ENCODE results near the gene NLRP11. TPM values are rescaled to one million over a fixed set of nuclear protein-coding genes. Genes with fewer than 3 reads are reported as not detected.

NLRP11 gene
- total and polyA plus RNA-seq, 9 of the 15 experiments (the other 6 are each of a cell fraction or from before 2014, with no cell fraction given): 0.07 to 0.29 (median 0.12) TPM; not detected in 1

DNA sequence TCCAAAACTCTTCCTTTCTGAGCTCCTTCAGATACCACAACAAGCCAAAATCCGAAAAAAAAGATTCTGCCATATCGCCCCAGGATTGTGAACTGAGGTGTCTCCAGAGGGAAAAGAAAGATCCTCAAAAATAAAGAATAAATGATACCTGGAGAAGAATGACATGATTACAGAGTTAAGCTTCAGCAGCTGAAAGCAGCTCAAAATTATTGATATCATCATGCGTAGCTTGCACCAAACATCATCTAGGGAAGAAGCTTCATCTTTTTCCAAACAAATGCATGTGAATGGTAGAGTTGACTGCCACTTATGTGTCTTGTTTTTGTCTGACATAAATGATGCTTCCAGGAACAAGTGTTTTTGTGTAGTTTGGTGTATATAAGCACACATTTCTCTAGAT is 93.5 kb downstream of the NLRP11 start, which contains the start of gene NLRP9:
Gene NLRP9, minus strand, starts transcription at position 101 of the 400 bp plus-strand sequence. Its CDS starts 28 bp downstream, at position 73.
- FAIRE-seq: no peak
- H3K4me2 ChIP-seq (ENCODE audit: insufficient read depth, low read length): no peak within 1 kb of the TSS
- no peak within 1 kb of the TSS for H2AFZ ChIP-seq (ENCODE audit: low read depth, low read length)
- BruUV-seq (replicated peaks): no TSS peak
- no peaks in the 10 kb centered on the region for H4K20me1 ChIP-seq (replicated peaks; ENCODE audit: control insufficient read depth, insufficient read depth, low read length)
- no peaks in the 10 kb centered on the region for H3K9me3 ChIP-seq (replicated peaks; ENCODE audit: control insufficient read depth, insufficient read depth, low read depth, low read length)
- no peaks in the 10 kb centered on the region; a peak in 1 of 5 replicates for H3K4me1 ChIP-seq (replicated peaks in 1 of 2; ENCODE audit: control insufficient read depth in 2 of 2, insufficient read depth in 2 of 2, low read length in 2 of 2)
- intact Hi-C loops (cut with micrococcal nuclease) (no loop called here), in situ Hi-C loops (cut with MboI) (no loop called here)
- WGBS (ENCODE audit: insufficient coverage, low coverage, missing lambda C conversion rate): 0% methylated on average over 3 of the region's 3 CpGs
- H3K9me1 ChIP-seq (ENCODE audit: control insufficient read depth, insufficient read depth, low read length): no peaks in the 10 kb centered on the region
- H3K36me3 ChIP-seq (ENCODE audit: control insufficient read depth, insufficient read depth, low read length): no peaks in the 10 kb centered on the region
- H3K4me3 ChIP-seq: no peak within 1 kb of the TSS
- POLR2A ChIA-PET: no interaction called here
- H3K27ac ChIP-seq (ENCODE audit: extremely low read depth, low read depth, low read length): no peak within 1 kb of the TSS
- H3K27me3 ChIP-seq (ENCODE audit: control insufficient read depth in 2 of 2, insufficient read depth in 2 of 2, low read length in 2 of 2): peaks cover 13 to 28% of the 10 kb centered on the region in 2 experiments; a peak in 4 of 5 replicates
- ATAC-seq: no peak
- TF ChIP-seq SIN3B (IDR thresholded peaks at IDR 0.05; ENCODE audit: low read depth): no peak
- no peak for TF ChIP-seq FOXM1 (IDR thresholded peaks at IDR 0.05; ENCODE audit: low read depth)
- TF ChIP-seq FOXM1 (CRISPR knock-in tag; IDR thresholded peaks at IDR 0.05; ENCODE audit: low read depth): no peak
- no peak for TF ChIP-seq MIER1 (IDR thresholded peaks at IDR 0.05; ENCODE audit: low read depth)
- no peak for TF ChIP-seq ZNF124 (CRISPR knock-in tag; IDR thresholded peaks at IDR 0.05)
- no peak for TF ChIP-seq DIDO1 (tag; IDR thresholded peaks at IDR 0.05; ENCODE audit: low read depth)
- TF ChIP-seq PHF8 (IDR thresholded peaks at IDR 0.05; ENCODE audit: borderline replicate concordance, low read length): no peak
- CTCF ChIA-PET (ENCODE audit: low intra/inter-chr PET ratio): no interaction called here
- H3K9ac ChIP-seq (ENCODE audit: insufficient read depth in 1 of 2, low read depth in 2 of 2, low read length in 2 of 2): no peak within 1 kb of the TSS
- H3K79me2 ChIP-seq (ENCODE audit: control insufficient read depth, insufficient read depth, low read length): no peaks in the 10 kb centered on the region
- DNase-seq (ENCODE audit: extremely low read depth in 1 of 4, low spot score in 3 of 4): no peak

Other genes with a start within 250 kb of the NLRP11 start
Only the 7 nearest of the 16 such genes appear.
- not detected in 2 replicates for gene NLRP9, start 93.6 kb downstream of the NLRP11 start, total RNA-seq (2014; rRNA removed)
- not detected in 2 replicates for gene NLRP9, start 93.6 kb downstream of the NLRP11 start, total RNA-seq (2014; rRNA removed; fragmentation: Illumina TruSeq; extraction: Trizol)
- gene NLRP9, start 93.6 kb downstream of the NLRP11 start, total RNA-seq (2015; rRNA removed; fragmentation: Illumina TruSeq; extraction: Trizol): not detected in 2 replicates
- not detected in 2 replicates for gene NLRP9, start 93.6 kb downstream of the NLRP11 start, total RNA-seq (2021)
- gene NLRP9, start 93.6 kb downstream of the NLRP11 start, polyA plus RNA-seq (2011; rRNA removed): not detected in 2 replicates
- not detected in 2 replicates for gene NLRP9, start 93.6 kb downstream of the NLRP11 start, polyA plus RNA-seq (2014; fragmentation: Illumina TruSeq; extraction: Trizol)
- gene NLRP9, start 93.6 kb downstream of the NLRP11 start, polyA plus RNA-seq (2014; fragmentation: Nextera tagmentation; extraction: Ambion mirVana): not detected
- gene NLRP9, start 93.6 kb downstream of the NLRP11 start, polyA plus RNA-seq (2014; rRNA removed): not detected in 2 replicates
- gene RFPL4A, start 72.9 kb downstream of the NLRP11 start, total RNA-seq (2014; rRNA removed): not detected in 2 replicates
- 0.15 TPM in 1 of 2 replicates, not detected in the other for gene RFPL4A, start 72.9 kb downstream of the NLRP11 start, total RNA-seq (2014; rRNA removed; fragmentation: Illumina TruSeq; extraction: Trizol)
- gene RFPL4A, start 72.9 kb downstream of the NLRP11 start, total RNA-seq (2015; rRNA removed; fragmentation: Illumina TruSeq; extraction: Trizol): 0.19 and 0.22 TPM in 2 replicates
- gene RFPL4A, start 72.9 kb downstream of the NLRP11 start, total RNA-seq (2021): 0.16 TPM in 1 of 2 replicates, not detected in the other
- gene RFPL4A, start 72.9 kb downstream of the NLRP11 start, polyA plus RNA-seq (2011; rRNA removed): 0.24 TPM in 1 of 2 replicates, not detected in the other
- 0.32 and 0.40 TPM in 2 replicates for gene RFPL4A, start 72.9 kb downstream of the NLRP11 start, polyA plus RNA-seq (2014; fragmentation: Illumina TruSeq; extraction: Trizol)
- gene RFPL4A, start 72.9 kb downstream of the NLRP11 start, polyA plus RNA-seq (2014; fragmentation: Nextera tagmentation; extraction: Ambion mirVana): 1 to 10 TPM in 1 of 2 experiments, under 1 TPM in 1; 0.92 to 1.1 TPM
- 0.13 and 0.28 TPM in 2 replicates for gene RFPL4A, start 72.9 kb downstream of the NLRP11 start, polyA plus RNA-seq (2014; rRNA removed)
- not detected in 2 replicates for gene RFPL4AL1, start 62.9 kb downstream of the NLRP11 start, total RNA-seq (2014; rRNA removed)
- gene RFPL4AL1, start 62.9 kb downstream of the NLRP11 start, total RNA-seq (2014; rRNA removed; fragmentation: Illumina TruSeq; extraction: Trizol): not detected in 2 replicates
- gene RFPL4AL1, start 62.9 kb downstream of the NLRP11 start, total RNA-seq (2015; rRNA removed; fragmentation: Illumina TruSeq; extraction: Trizol): 0.18 TPM in 1 of 2 replicates, not detected in the other
- not detected in 2 replicates for gene RFPL4AL1, start 62.9 kb downstream of the NLRP11 start, total RNA-seq (2021)
- gene RFPL4AL1, start 62.9 kb downstream of the NLRP11 start, polyA plus RNA-seq (2011; rRNA removed): not detected in 2 replicates
- not detected in 2 replicates for gene RFPL4AL1, start 62.9 kb downstream of the NLRP11 start, polyA plus RNA-seq (2014; fragmentation: Illumina TruSeq; extraction: Trizol)
- under 1 TPM in 1 of 2 experiments, not detected in 1; 0.21 TPM for gene RFPL4AL1, start 62.9 kb downstream of the NLRP11 start, polyA plus RNA-seq (2014; fragmentation: Nextera tagmentation; extraction: Ambion mirVana)
- gene RFPL4AL1, start 62.9 kb downstream of the NLRP11 start, polyA plus RNA-seq (2014; rRNA removed): not detected in 2 replicates
- not detected in 2 replicates for gene NLRP4, start 4.5 kb upstream of the NLRP11 start, total RNA-seq (2014; rRNA removed)
- gene NLRP4, start 4.5 kb upstream of the NLRP11 start, total RNA-seq (2014; rRNA removed; fragmentation: Illumina TruSeq; extraction: Trizol): 0.04 TPM in 1 of 2 replicates, not detected in the other
- 0.14 and 0.30 TPM in 2 replicates for gene NLRP4, start 4.5 kb upstream of the NLRP11 start, total RNA-seq (2015; rRNA removed; fragmentation: Illumina TruSeq; extraction: Trizol)
- not detected in 2 replicates for gene NLRP4, start 4.5 kb upstream of the NLRP11 start, total RNA-seq (2021)
- 0.06 TPM in 1 of 2 replicates, not detected in the other for gene NLRP4, start 4.5 kb upstream of the NLRP11 start, polyA plus RNA-seq (2011; rRNA removed)
- gene NLRP4, start 4.5 kb upstream of the NLRP11 start, polyA plus RNA-seq (2014; fragmentation: Illumina TruSeq; extraction: Trizol): 0.04 TPM in 1 of 2 replicates, not detected in the other
- under 1 TPM in 1 of 2 experiments, not detected in 1; 0.07 TPM for gene NLRP4, start 4.5 kb upstream of the NLRP11 start, polyA plus RNA-seq (2014; fragmentation: Nextera tagmentation; extraction: Ambion mirVana)
- 0.03 and 0.05 TPM in 2 replicates for gene NLRP4, start 4.5 kb upstream of the NLRP11 start, polyA plus RNA-seq (2014; rRNA removed)
- gene NLRP13, start 100.3 kb upstream of the NLRP11 start, total RNA-seq (2014; rRNA removed): not detected in 2 replicates
- not detected in 2 replicates for gene NLRP13, start 100.3 kb upstream of the NLRP11 start, total RNA-seq (2014; rRNA removed; fragmentation: Illumina TruSeq; extraction: Trizol)
- gene NLRP13, start 100.3 kb upstream of the NLRP11 start, total RNA-seq (2015; rRNA removed; fragmentation: Illumina TruSeq; extraction: Trizol): not detected in 2 replicates
- not detected in 2 replicates for gene NLRP13, start 100.3 kb upstream of the NLRP11 start, total RNA-seq (2021)
- not detected in 2 replicates for gene NLRP13, start 100.3 kb upstream of the NLRP11 start, polyA plus RNA-seq (2011; rRNA removed)
- gene NLRP13, start 100.3 kb upstream of the NLRP11 start, polyA plus RNA-seq (2014; fragmentation: Illumina TruSeq; extraction: Trizol): not detected in 2 replicates
- not detected for gene NLRP13, start 100.3 kb upstream of the NLRP11 start, polyA plus RNA-seq (2014; fragmentation: Nextera tagmentation; extraction: Ambion mirVana)
- not detected in 2 replicates for gene NLRP13, start 100.3 kb upstream of the NLRP11 start, polyA plus RNA-seq (2014; rRNA removed)
- gene NLRP8, start 115.8 kb upstream of the NLRP11 start, total RNA-seq (2014; rRNA removed): not detected in 2 replicates
- gene NLRP8, start 115.8 kb upstream of the NLRP11 start, total RNA-seq (2014; rRNA removed; fragmentation: Illumina TruSeq; extraction: Trizol): not detected in 2 replicates
- gene NLRP8, start 115.8 kb upstream of the NLRP11 start, total RNA-seq (2015; rRNA removed; fragmentation: Illumina TruSeq; extraction: Trizol): not detected in 2 replicates
- not detected in 2 replicates for gene NLRP8, start 115.8 kb upstream of the NLRP11 start, total RNA-seq (2021)
- gene NLRP8, start 115.8 kb upstream of the NLRP11 start, polyA plus RNA-seq (2011; rRNA removed): not detected in 2 replicates
- not detected in 2 replicates for gene NLRP8, start 115.8 kb upstream of the NLRP11 start, polyA plus RNA-seq (2014; fragmentation: Illumina TruSeq; extraction: Trizol)
- not detected for gene NLRP8, start 115.8 kb upstream of the NLRP11 start, polyA plus RNA-seq (2014; fragmentation: Nextera tagmentation; extraction: Ambion mirVana)
- gene NLRP8, start 115.8 kb upstream of the NLRP11 start, polyA plus RNA-seq (2014; rRNA removed): not detected in 2 replicates
- gene NLRP5, start 154.8 kb upstream of the NLRP11 start, total RNA-seq (2014; rRNA removed): not detected in 2 replicates
- gene NLRP5, start 154.8 kb upstream of the NLRP11 start, total RNA-seq (2014; rRNA removed; fragmentation: Illumina TruSeq; extraction: Trizol): not detected in 2 replicates
- not detected in 2 replicates for gene NLRP5, start 154.8 kb upstream of the NLRP11 start, total RNA-seq (2015; rRNA removed; fragmentation: Illumina TruSeq; extraction: Trizol)
- 0.04 TPM in 1 of 2 replicates, not detected in the other for gene NLRP5, start 154.8 kb upstream of the NLRP11 start, total RNA-seq (2021)
- gene NLRP5, start 154.8 kb upstream of the NLRP11 start, polyA plus RNA-seq (2011; rRNA removed): not detected in 2 replicates
- not detected in 2 replicates for gene NLRP5, start 154.8 kb upstream of the NLRP11 start, polyA plus RNA-seq (2014; fragmentation: Illumina TruSeq; extraction: Trizol)
- not detected for gene NLRP5, start 154.8 kb upstream of the NLRP11 start, polyA plus RNA-seq (2014; fragmentation: Nextera tagmentation; extraction: Ambion mirVana)
- 0.07 TPM in 1 of 2 replicates, not detected in the other for gene NLRP5, start 154.8 kb upstream of the NLRP11 start, polyA plus RNA-seq (2014; rRNA removed)